Fibroblast of lung (primary cell): ENCODE data around the gene SCYGR4.

ENCODE experiments used
- EZH2 ChIP-seq: IDR thresholded peaks from 2 replicates; pipeline ENCODE4 v1.5.1; 2012; ENCODE audit warnings: low read length, control low read depth, mild to moderate bottlenecking; ENCODE audit errors: missing control alignments
- TF ChIP-seq, protein P1 (sequence below), 2 donors: IDR thresholded peaks in 1 of 2; conservative IDR thresholded peaks in 1 of 2; 1 replicate in 1 of 2; 2 replicates in 1 of 2; pipeline ENCODE4 v1.5.1; 2011 to 2012; ENCODE audit warnings: low read length in 2 of 2, control low read depth in 1 of 2, inconsistent platforms in 1 of 2, low read depth in 1 of 2, mild to moderate bottlenecking in 1 of 2

DNA sequence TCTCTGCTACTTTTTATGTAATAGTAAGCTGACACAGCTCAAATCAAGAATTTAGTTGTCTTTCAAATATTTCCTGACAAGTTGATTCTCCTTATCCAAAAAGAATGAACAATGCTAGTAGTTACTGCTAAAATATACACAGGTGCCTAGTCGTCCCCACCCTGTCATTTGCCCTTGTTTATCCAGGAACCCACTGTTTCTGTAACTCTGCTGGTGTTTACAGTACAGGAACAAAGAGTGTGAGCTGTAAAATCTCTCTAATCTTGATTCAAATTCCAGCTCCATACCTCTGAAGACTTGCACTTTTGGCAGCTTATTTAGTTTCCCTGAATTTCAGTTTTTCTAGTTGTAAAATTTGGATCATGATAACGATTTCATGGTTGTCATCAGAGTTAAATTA is 39.7 kb upstream of the SCYGR4 start:
- TF ChIP-seq EZH2 = no peak
- TF ChIP-seq, protein P1, sequence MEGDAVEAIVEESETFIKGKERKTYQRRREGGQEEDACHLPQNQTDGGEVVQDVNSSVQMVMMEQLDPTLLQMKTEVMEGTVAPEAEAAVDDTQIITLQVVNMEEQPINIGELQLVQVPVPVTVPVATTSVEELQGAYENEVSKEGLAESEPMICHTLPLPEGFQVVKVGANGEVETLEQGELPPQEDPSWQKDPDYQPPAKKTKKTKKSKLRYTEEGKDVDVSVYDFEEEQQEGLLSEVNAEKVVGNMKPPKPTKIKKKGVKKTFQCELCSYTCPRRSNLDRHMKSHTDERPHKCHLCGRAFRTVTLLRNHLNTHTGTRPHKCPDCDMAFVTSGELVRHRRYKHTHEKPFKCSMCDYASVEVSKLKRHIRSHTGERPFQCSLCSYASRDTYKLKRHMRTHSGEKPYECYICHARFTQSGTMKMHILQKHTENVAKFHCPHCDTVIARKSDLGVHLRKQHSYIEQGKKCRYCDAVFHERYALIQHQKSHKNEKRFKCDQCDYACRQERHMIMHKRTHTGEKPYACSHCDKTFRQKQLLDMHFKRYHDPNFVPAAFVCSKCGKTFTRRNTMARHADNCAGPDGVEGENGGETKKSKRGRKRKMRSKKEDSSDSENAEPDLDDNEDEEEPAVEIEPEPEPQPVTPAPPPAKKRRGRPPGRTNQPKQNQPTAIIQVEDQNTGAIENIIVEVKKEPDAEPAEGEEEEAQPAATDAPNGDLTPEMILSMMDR (conservative IDR thresholded peaks at IDR 0.05 in 1 of 2, IDR thresholded peaks at IDR 0.05 in 1 of 2; ENCODE audit: low read depth in 1 of 2, low read length in 2 of 2) = no peak
